ENCODE measurements around the gene DCBLD1.

Gene DCBLD1

GRCh38 chr6:117531809-117532725 is 49.6 kb downstream of the DCBLD1 start:
- Histone ChIP-seq H3K36me3 (ENCODE audit: insufficient read depth, low read length) (no peaks in the 10 kb centered on the region), H4K20me1 (ENCODE audit: insufficient read depth, low read length) (no peaks in the 10 kb centered on the region), H3K27ac (ENCODE audit: low read depth, low read length, poor library complexity, severe bottlenecking) (no peak overlapping the region), H3K79me2 (ENCODE audit: insufficient read depth, low read length) (no peaks in the 10 kb centered on the region), H3K4me3 (ENCODE audit: low read depth, low read length, poor library complexity, severe bottlenecking) (no peak overlapping the region), H3K4me2 (ENCODE audit: low read length) (no peak overlapping the region), H3K4me1 (ENCODE audit: insufficient read depth, low read length, severe bottlenecking) (no peaks in the 10 kb centered on the region), H3K27me3 (ENCODE audit: insufficient read depth, low read length) (no peaks in the 10 kb centered on the region), H2AFZ (ENCODE audit: low read length) (no peak overlapping the region), H3K9me2 (ENCODE audit: low read depth, low read length) (no peaks in the 10 kb centered on the region), H3F3A (ENCODE audit: insufficient read depth, low read length) (no peaks in the 10 kb centered on the region), H3K9me3 (ENCODE audit: low read length) (no peaks in the 10 kb centered on the region), H3K9ac (ENCODE audit: low read length) (no peak overlapping the region)
- TF ChIP-seq EZH2 (IDR thresholded peaks at IDR 0.05; ENCODE audit: borderline replicate concordance, low read length), result no peak
- no peak for TF ChIP-seq CTCF (IDR thresholded peaks at IDR 0.05; ENCODE audit: low read length)

GRCh38 chr6:117533775-117534174 is 51.3 kb downstream of the DCBLD1 start:
- H3K36me3 ChIP-seq (ENCODE audit: insufficient read depth, low read length), result no peaks in the 10 kb centered on the region
- H4K20me1 ChIP-seq (ENCODE audit: insufficient read depth, low read length), result no peaks in the 10 kb centered on the region
- H3K79me2 ChIP-seq (ENCODE audit: insufficient read depth, low read length), result no peaks in the 10 kb centered on the region
- no peaks in the 10 kb centered on the region for H3K27me3 ChIP-seq (ENCODE audit: insufficient read depth, low read length)
- no peak overlapping the region for H3K4me3 ChIP-seq (ENCODE audit: low read depth, low read length, poor library complexity, severe bottlenecking)
- H3K9me3 ChIP-seq (ENCODE audit: low read length), result no peaks in the 10 kb centered on the region
- TF ChIP-seq CTCF (IDR thresholded peaks at IDR 0.05; ENCODE audit: low read length), result no peak
- TF ChIP-seq EZH2 (IDR thresholded peaks at IDR 0.05; ENCODE audit: borderline replicate concordance, low read length), result no peak
- H2AFZ ChIP-seq (ENCODE audit: low read length), result no peak overlapping the region
- H3K4me1 ChIP-seq (ENCODE audit: insufficient read depth, low read length, severe bottlenecking), result no peaks in the 10 kb centered on the region
- no peak overlapping the region for H3K9ac ChIP-seq (ENCODE audit: low read length)
- H3K4me2 ChIP-seq (ENCODE audit: low read length), result no peak overlapping the region
- H3K9me2 ChIP-seq (ENCODE audit: low read depth, low read length), result no peaks in the 10 kb centered on the region
- no peaks in the 10 kb centered on the region for H3F3A ChIP-seq (ENCODE audit: insufficient read depth, low read length)
- no peak overlapping the region for H3K27ac ChIP-seq (ENCODE audit: low read depth, low read length, poor library complexity, severe bottlenecking)

GRCh38 chr6:117534974-117535373 is 52.5 kb downstream of the DCBLD1 start:
- Histone ChIP-seq H3K4me1 (ENCODE audit: insufficient read depth, low read length, severe bottlenecking) (no peaks in the 10 kb centered on the region), H3K27me3 (ENCODE audit: insufficient read depth, low read length) (no peaks in the 10 kb centered on the region), H3F3A (ENCODE audit: insufficient read depth, low read length) (no peaks in the 10 kb centered on the region), H3K9ac (ENCODE audit: low read length) (no peak overlapping the region), H3K4me2 (ENCODE audit: low read length) (no peak overlapping the region), H3K9me2 (ENCODE audit: low read depth, low read length) (no peaks in the 10 kb centered on the region), H2AFZ (ENCODE audit: low read length) (no peak overlapping the region), H3K36me3 (ENCODE audit: insufficient read depth, low read length) (no peaks in the 10 kb centered on the region), H4K20me1 (ENCODE audit: insufficient read depth, low read length) (no peaks in the 10 kb centered on the region), H3K9me3 (ENCODE audit: low read length) (no peaks in the 10 kb centered on the region), H3K79me2 (ENCODE audit: insufficient read depth, low read length) (no peaks in the 10 kb centered on the region), H3K27ac (ENCODE audit: low read depth, low read length, poor library complexity, severe bottlenecking) (no peak overlapping the region), H3K4me3 (ENCODE audit: low read depth, low read length, poor library complexity, severe bottlenecking) (no peak overlapping the region)
- TF ChIP-seq CTCF (IDR thresholded peaks at IDR 0.05; ENCODE audit: low read length) (no peak), EZH2 (IDR thresholded peaks at IDR 0.05; ENCODE audit: borderline replicate concordance, low read length) (no peak)

All from OCI-LY1 (cell line).